Hepatocyte (in vitro differentiated cells): ENCODE data around the gene EIF2B2.

Source experiments
- EZH2 ChIP-seq: fragments of 200-600 bp; sonication (generic); IDR thresholded peaks from 2 replicates; pipeline ENCODE4 v1.6.1; 2016; ENCODE audit warnings: antibody characterized with exemption, mild to moderate bottlenecking, borderline replicate concordance
- TF ChIP-seq, protein P1 (sequence below): fragments of 200-600 bp; sonication (generic); IDR thresholded peaks from 2 replicates; pipeline ENCODE4 v1.5.1; 2016; ENCODE audit warnings: antibody characterized with exemption, mild to moderate bottlenecking; ENCODE audit not compliant: poor library complexity

DNA sequence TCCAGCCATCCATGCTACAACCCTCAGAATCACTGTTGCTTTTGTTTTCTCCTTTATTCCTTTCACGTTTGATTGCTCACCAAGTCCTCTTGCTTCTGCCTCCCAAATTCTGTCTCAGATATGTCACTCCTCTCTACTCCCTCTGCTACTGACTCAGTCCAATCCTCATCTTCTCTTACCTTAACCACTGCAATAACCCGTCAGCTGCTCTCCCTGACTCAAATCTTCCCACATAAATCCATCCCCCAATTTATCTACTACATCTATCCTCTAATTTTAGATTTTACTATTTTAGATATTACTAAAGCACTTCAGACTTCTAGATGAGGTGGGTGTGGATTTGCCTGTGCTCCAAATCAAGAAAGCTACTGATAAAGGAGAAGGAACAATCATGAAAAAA, 23.2 kb downstream of the EIF2B2 start:
- TF ChIP-seq, protein P1, sequence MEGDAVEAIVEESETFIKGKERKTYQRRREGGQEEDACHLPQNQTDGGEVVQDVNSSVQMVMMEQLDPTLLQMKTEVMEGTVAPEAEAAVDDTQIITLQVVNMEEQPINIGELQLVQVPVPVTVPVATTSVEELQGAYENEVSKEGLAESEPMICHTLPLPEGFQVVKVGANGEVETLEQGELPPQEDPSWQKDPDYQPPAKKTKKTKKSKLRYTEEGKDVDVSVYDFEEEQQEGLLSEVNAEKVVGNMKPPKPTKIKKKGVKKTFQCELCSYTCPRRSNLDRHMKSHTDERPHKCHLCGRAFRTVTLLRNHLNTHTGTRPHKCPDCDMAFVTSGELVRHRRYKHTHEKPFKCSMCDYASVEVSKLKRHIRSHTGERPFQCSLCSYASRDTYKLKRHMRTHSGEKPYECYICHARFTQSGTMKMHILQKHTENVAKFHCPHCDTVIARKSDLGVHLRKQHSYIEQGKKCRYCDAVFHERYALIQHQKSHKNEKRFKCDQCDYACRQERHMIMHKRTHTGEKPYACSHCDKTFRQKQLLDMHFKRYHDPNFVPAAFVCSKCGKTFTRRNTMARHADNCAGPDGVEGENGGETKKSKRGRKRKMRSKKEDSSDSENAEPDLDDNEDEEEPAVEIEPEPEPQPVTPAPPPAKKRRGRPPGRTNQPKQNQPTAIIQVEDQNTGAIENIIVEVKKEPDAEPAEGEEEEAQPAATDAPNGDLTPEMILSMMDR: no peak
- TF ChIP-seq EZH2: no peak
